ENCODE results near the gene RNF39.

- no peak for TF ChIP-seq POLR2A (IDR thresholded peaks at IDR 0.05; ENCODE audit: low read depth, low read length)
- no peak for TF ChIP-seq FOS (IDR thresholded peaks at IDR 0.05; ENCODE audit: low read depth, low read length)
- TF ChIP-seq CTCF (conservative IDR thresholded peaks at IDR 0.05; ENCODE audit: low read depth, low read length): no peak
- TF ChIP-seq MAFK (IDR thresholded peaks at IDR 0.05; ENCODE audit: low read depth, low read length): no peak
These were observed 46.0 kb downstream of the RNF39 start for GRCh38 chr6:30029588-30029987.
